Measurements from ENCODE around the gene NOL4L.
A peak's percentile ranks its signal among the peaks of the same experiment; 100 is the strongest.

Gene NOL4L

DNA sequence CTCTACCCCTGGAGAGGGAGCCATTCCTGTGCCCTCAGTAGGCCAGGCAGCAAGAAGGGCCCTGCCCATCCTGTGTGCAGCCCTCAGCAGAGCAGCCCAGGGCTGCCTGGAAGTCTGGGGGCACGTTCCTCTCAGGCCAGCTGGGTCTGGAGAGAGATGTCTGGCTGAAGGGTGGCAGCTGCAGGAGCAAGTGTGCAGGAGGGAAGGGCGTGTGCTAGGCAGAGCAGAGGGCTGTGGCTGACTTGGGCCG, 62.7 kb downstream of the NOL4L start:
- Histone ChIP-seq H3K9me3 (no peaks in the 10 kb centered on the region), H3K36me3 (no peaks in the 10 kb centered on the region), H3K27me3 (peaks cover 8% of the 10 kb centered on the region), H3K4me1 (ENCODE audit: control insufficient read depth in 1 of 2, insufficient read depth in 1 of 2, low read depth in 1 of 2, low read length in 1 of 2) (peaks cover under 1 to 1% of the 10 kb centered on the region in 2 experiments), H3K4me3 (ENCODE audit: low read depth in 1 of 2, low read length in 1 of 2) (no peak overlapping the region), H3K27ac (no peak overlapping the region)
- TF ChIP-seq, protein P1, sequence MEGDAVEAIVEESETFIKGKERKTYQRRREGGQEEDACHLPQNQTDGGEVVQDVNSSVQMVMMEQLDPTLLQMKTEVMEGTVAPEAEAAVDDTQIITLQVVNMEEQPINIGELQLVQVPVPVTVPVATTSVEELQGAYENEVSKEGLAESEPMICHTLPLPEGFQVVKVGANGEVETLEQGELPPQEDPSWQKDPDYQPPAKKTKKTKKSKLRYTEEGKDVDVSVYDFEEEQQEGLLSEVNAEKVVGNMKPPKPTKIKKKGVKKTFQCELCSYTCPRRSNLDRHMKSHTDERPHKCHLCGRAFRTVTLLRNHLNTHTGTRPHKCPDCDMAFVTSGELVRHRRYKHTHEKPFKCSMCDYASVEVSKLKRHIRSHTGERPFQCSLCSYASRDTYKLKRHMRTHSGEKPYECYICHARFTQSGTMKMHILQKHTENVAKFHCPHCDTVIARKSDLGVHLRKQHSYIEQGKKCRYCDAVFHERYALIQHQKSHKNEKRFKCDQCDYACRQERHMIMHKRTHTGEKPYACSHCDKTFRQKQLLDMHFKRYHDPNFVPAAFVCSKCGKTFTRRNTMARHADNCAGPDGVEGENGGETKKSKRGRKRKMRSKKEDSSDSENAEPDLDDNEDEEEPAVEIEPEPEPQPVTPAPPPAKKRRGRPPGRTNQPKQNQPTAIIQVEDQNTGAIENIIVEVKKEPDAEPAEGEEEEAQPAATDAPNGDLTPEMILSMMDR (IDR thresholded peaks at IDR 0.05) = no peak

DNA sequence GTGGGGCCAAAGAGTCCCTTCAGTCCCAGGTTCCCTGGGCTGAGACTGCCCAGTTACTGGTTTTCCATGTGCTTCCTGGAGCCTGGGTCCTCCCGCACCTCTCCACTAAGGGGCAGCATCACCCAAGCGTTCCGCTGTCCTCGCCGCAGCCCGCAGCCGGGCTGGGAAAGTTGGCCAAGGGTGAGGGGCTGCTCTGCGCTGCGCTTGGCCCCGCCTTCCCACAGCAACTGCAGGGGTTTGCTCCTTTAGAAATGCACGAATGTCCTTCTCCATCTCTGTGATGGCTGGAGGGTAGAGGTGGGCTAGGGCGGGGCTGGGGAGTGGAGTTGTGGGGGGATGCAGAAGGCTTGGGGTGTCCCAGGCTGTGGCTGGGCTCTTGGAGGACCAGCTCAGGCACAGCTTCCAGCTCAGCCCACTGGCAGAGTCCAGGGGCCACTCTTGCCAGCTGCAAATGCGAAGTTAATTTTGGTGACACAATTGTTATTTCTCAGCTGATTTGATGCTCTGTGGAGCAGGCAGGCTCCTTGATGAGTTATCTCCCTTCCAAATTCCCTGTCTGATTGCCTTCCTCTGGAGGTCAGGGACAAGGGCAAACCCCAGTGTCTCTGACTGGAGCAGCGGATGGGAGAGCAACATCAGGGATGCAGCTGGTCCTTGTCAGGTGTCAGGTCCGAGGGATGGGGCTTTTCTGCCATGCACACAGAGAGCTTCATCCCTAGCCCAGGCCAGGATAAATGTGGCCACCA, 63.2 kb downstream of the NOL4L start:
- Histone ChIP-seq H3K4me1 (ENCODE audit: control insufficient read depth in 1 of 2, insufficient read depth in 1 of 2, low read depth in 1 of 2, low read length in 1 of 2) (peaks cover 6% of the 10 kb centered on the region in 2 experiments), H3K4me3 (ENCODE audit: low read depth in 1 of 2, low read length in 1 of 2) (no peak overlapping the region), H3K27me3 (peaks cover 3% of the 10 kb centered on the region), H3K9me3 (no peaks in the 10 kb centered on the region), H3K27ac (no peak overlapping the region), H3K36me3 (no peaks in the 10 kb centered on the region)
- TF ChIP-seq, protein P1 (IDR thresholded peaks at IDR 0.05) = peak; percentile 20

GRCh38 chr20:32520927-32521203, 64.3 kb downstream of the NOL4L start:
- Histone ChIP-seq H3K4me1 (ENCODE audit: control insufficient read depth in 1 of 2, insufficient read depth in 1 of 2, low read depth in 1 of 2, low read length in 1 of 2) (peaks cover 15% of the 10 kb centered on the region in 2 experiments), H3K27ac (no peak overlapping the region), H3K36me3 (no peaks in the 10 kb centered on the region), H3K27me3 (no peaks in the 10 kb centered on the region), H3K9me3 (no peaks in the 10 kb centered on the region), H3K4me3 (ENCODE audit: low read depth in 1 of 2, low read length in 1 of 2) (no peak overlapping the region)
- TF ChIP-seq, protein P1 (IDR thresholded peaks at IDR 0.05) = no peak

- TF ChIP-seq, protein P1 (IDR thresholded peaks at IDR 0.05) = no peak
- no peak overlapping the region for H3K4me3 ChIP-seq (ENCODE audit: low read depth in 1 of 2, low read length in 1 of 2)
- H3K4me1 ChIP-seq (ENCODE audit: control insufficient read depth in 1 of 2, insufficient read depth in 1 of 2, low read depth in 1 of 2, low read length in 1 of 2) = peaks cover 28 to 30% of the 10 kb centered on the region in 2 experiments
- no peaks in the 10 kb centered on the region for H3K36me3 ChIP-seq
- no peaks in the 10 kb centered on the region for H3K27me3 ChIP-seq
- H3K9me3 ChIP-seq = no peaks in the 10 kb centered on the region
- H3K27ac ChIP-seq = no peak overlapping the region
Observed at GRCh38 chr20:32519381-32519730, 65.8 kb downstream of the NOL4L start.

- H3K36me3 ChIP-seq = no peaks in the 10 kb centered on the region
- no peaks in the 10 kb centered on the region for H3K27me3 ChIP-seq
- no peaks in the 10 kb centered on the region for H3K9me3 ChIP-seq
- H3K27ac ChIP-seq = no peak overlapping the region
- H3K4me3 ChIP-seq (ENCODE audit: low read depth in 1 of 2, low read length in 1 of 2) = no peak overlapping the region
- peaks cover 34 to 35% of the 10 kb centered on the region in 2 experiments for H3K4me1 ChIP-seq (ENCODE audit: control insufficient read depth in 1 of 2, insufficient read depth in 1 of 2, low read depth in 1 of 2, low read length in 1 of 2)
- TF ChIP-seq, protein P1 (IDR thresholded peaks at IDR 0.05) = no peak
Observed at GRCh38 chr20:32518593-32519380, 66.3 kb downstream of the NOL4L start.
